GM21423 (cell line): ENCODE results near the gene COG5.
"Not testable (repeated sequence)": the region's sequence is repeated elsewhere in the genome, so short reads cannot be mapped to it uniquely, and the experiment has no call there.

ENCODE experiments used
- ATAC-seq: cut with Tn5 transposase; IDR thresholded peaks from one replicate; pipeline ENCODE4 v1.9.1; 2021; ENCODE audit warnings: mild to moderate bottlenecking, moderate library complexity; ENCODE audit not compliant: unreplicated experiment

COG5 gene

GRCh38 chr7:107167483-107168232 is 396.1 kb downstream of the COG5 start:
- no peak for ATAC-seq

DNA sequence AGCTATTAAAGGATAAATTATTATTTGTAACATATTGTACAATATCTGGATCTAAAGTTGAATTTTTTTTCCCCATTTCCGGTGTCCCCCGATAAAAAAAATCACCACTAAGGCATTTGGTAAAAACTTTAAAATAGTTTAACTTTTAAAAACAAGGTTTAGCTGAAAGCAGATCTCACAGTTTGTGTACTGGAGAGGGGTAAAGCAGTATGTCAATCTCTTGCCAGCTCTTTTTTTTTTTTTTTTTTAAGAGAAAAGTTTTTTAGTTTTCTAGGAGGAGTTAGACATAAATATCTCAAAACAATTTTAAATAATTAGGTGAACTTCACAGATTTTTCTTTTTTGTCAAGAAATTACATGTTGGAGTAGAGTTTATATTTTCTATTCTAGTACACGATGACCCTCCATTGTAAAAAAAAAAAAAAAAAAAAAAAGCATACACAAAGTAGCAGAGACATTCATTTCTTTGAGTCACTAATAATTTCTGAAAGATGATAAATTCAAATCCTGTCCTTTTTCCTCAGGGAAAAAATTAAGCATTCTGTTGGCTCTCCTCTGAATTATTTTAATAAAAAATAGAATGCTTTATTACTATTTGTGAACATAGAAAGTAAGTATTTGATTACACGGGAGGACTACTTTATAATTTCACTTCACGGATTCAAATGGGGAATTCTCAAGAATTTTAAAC is 396.8 kb downstream of the COG5 start:
- no peak for ATAC-seq

DNA sequence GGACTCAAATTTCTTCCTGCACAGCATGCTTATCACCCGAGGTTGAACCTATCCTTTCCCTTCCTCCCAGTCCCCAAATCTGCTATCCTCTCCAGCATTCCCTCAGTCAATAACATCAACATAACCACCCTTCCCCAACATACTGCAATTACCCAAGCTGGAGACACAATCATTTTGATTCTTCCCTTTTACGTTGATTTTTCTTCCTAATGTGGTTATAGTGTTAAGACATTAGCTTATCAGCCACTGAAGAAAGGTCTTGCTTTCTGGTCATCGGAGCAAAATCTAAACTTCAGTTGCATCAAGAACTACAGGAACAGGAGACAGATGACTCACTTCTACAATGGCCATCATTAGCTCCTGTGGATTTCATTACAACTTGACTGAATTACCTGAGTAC is 398.4 kb downstream of the COG5 start:
- no peak for ATAC-seq

- no peak for ATAC-seq
These were observed 399.6 kb downstream of the COG5 start for GRCh38 chr7:107164092-107164491.

DNA sequence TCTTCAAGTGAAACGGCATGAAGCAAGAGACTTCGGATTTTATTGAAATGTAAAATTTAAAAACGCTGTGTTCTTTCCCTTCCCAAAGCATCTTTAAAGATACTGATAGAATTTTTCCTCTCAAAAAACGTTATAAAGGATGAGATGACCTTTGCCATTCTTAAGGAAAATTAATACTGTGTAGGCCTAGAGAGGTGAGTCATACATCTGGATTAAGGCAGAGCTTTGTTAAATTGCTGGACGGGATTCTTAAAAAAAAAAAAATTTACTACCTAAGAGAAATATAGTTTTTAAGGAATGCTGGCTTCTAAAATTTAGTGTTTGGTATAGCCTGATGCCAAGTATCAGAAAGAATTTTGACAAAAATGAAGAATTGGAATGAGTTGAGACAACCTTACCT is 401.2 kb downstream of the COG5 start:
- ATAC-seq, result no peak

DNA sequence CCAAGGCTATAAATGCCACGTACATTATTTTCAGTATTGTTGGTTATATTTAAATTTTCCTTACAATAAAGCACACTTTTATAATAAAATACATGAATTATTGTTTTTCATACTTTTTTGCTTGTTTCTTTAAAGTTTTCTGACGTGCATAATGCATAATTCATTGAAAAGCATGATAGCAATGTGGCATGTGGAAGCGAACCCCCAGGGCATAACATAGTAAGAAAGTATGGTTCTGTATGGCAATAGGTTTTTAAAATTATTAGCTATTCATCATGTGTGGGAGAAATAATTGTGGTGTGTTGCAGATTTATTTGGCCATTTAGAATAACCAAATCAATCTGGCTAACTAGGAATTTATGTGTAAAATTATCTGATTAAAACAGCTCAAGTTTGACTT is 402.3 kb downstream of the COG5 start:
- ATAC-seq, result no peak

DNA sequence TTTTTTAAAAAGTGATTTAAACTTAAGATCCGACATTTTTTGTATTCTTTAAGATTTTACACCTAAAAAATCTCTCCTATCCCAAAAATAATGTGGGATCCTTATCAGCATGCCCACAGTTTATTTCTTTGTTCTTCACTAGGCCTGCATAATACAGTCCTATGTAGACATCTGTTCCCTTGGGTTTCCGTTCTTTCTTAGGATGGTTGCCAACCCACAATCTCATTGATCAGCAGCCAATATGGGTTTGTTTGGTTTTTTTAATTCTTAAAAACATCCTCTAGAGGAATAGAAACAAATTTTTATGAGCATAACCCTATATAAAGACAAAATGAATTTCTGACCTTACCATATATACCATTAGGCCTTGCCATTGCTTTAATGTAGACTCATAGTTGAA is 403.3 kb downstream of the COG5 start:
- no peak for ATAC-seq

GRCh38 chr7:107158028-107158427 is 405.7 kb downstream of the COG5 start:
- no peak for ATAC-seq

DNA sequence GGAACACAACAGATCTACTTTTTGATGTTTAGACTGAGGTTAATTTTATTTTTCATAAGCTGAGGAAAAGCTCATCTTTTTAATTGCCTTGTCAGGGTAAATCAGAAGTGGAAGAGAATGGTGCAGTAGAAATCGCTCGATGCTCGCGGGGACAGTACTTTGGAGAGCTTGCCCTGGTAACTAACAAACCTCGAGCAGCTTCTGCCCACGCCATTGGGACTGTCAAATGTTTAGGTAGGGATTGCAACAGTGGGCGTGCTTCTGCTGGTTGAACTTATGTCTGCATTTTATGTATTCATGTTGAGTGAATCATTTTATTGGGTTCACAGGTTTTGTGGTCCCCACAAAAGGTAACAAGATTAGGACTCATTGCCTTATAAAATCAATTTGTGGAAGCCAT is 406.6 kb downstream of the COG5 start:
- no peak for ATAC-seq

DNA sequence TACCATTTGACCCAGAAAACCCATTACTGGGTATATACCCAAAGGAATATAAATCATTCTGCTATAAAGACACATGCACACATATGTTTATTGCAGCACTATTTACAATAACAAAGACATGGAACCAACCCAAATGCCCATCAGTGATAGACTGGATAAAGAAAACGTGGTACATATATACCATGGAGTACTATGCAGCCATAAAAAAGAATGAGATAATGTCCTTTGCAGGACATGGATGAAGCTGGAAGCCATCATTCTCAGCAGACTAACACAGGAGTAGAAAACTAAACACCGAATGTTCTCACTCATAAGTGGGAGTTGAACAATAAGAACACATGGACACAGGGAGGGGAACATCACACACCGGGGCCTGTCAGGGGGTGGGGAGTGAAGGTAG is 408.0 kb downstream of the COG5 start:
- ATAC-seq, result not testable (repeated sequence)

- ATAC-seq, result no peak
These were observed 408.9 kb downstream of the COG5 start for GRCh38 chr7:107154826-107155225.

GRCh38 chr7:107152011-107152410 is 411.7 kb downstream of the COG5 start:
- no peak for ATAC-seq
